Endothelial cell of umbilical vein (primary cell): ENCODE data around the gene CISD3. TPM values are rescaled to one million over a fixed set of nuclear protein-coding genes. Genes with fewer than 3 reads are reported as not detected.
A peak's percentile ranks its signal among the peaks of the same experiment; 100 is the strongest.

ENCODE experiments used
- BruUV-seq: library from RNA; stranded (reverse); fragments of 400-500 nt; replicated peaks from 2 replicates; lab custom pipeline; 2021; lab: Mats Ljungman, UMichigan
- CTCF ChIA-PET: fragments of 300-600, 350-600 bp; sonication (Branson Sonifier 250); formaldehyde crosslinking; loops from one replicate; lab custom pipeline; 2021; ENCODE audit warnings: antibody characterized with exemption, inconsistent platforms; lab: Charles Lee
- POLR2A ChIA-PET: fragments of 300-600, 350-600 bp; sonication (Branson Sonifier 250); formaldehyde crosslinking; loops from one replicate; lab custom pipeline; 2021; ENCODE audit warnings: antibody characterized with exemption, inconsistent platforms; lab: Charles Lee
- DNase-seq: peaks from one replicate; pipeline ENCODE4 v3.0.0-alpha.2; 2011; ENCODE audit warnings: low read depth, low spot score
- FAIRE-seq: peaks from 2 replicates; lab custom pipeline; 2011; peaks lifted over from hg19 to GRCh38; lab: Jason Lieb, UNC
- H2AFZ ChIP-seq: 2 replicates; pipeline ENCODE4 v1.6.0; 2012; ENCODE audit warnings: low read depth, low read length, control low read depth, inconsistent platforms
- H3K27ac ChIP-seq: 2 replicates; pipeline ENCODE4 v1.5.1; 2011; ENCODE audit warnings: low read depth, mild to moderate bottlenecking, control low read depth, low read length, moderate library complexity; ENCODE audit not compliant: insufficient read depth
- H3K27me3 ChIP-seq, 2 experiments: 2 replicates each; pipeline versions ENCODE4 v1.6.0 to v1.6.1; 2011; ENCODE audit warnings: low read length in 2 of 2, mixed read lengths in 1 of 2; ENCODE audit not compliant: control insufficient read depth in 2 of 2, insufficient read depth in 2 of 2
- H3K36me3 ChIP-seq, 2 experiments: 2 replicates in 1 of 2; 3 replicates in 1 of 2; pipeline ENCODE4 v1.5.1; 2011; ENCODE audit warnings: low read length in 2 of 2, mild to moderate bottlenecking in 1 of 2, moderate library complexity in 1 of 2; ENCODE audit not compliant: control insufficient read depth in 2 of 2, insufficient read depth in 2 of 2; ENCODE audit errors: extremely low read depth in 1 of 2
- H3K4me1 ChIP-seq: 3 replicates; pipeline ENCODE4 v1.5.1; 2011; ENCODE audit warnings: mild to moderate bottlenecking, low read length; ENCODE audit not compliant: control insufficient read depth, insufficient read depth; ENCODE audit errors: extremely low read depth
- H3K4me2 ChIP-seq: 2 replicates; pipeline ENCODE4 v1.6.1; 2011; ENCODE audit warnings: low read length, control low read depth, mixed read lengths; ENCODE audit not compliant: insufficient read depth
- H3K4me3 ChIP-seq, 3 experiments: fragments of 200-600 bp in 1 of 3; sonication (generic), shearing (Covaris generic) in 1 of 3; replicated peaks in 1 of 3; 2 replicates each; pipeline ENCODE4 v1.5.1; 2011 to 2016; ENCODE audit warnings: control low read depth in 3 of 3, low read length in 3 of 3, mild to moderate bottlenecking in 2 of 3, inconsistent platforms in 1 of 3, low read depth in 1 of 3, moderate library complexity in 1 of 3; ENCODE audit not compliant: insufficient read depth in 1 of 3
- H3K79me2 ChIP-seq: 2 replicates; pipeline ENCODE4 v1.6.0; 2012; ENCODE audit warnings: low read length, inconsistent platforms; ENCODE audit not compliant: control insufficient read depth, insufficient read depth
- H3K9ac ChIP-seq: replicated peaks from 2 replicates; pipeline ENCODE3; 2011; ENCODE audit warnings: low read length, control low read depth; ENCODE audit not compliant: insufficient read depth; ENCODE audit errors: extremely low read depth
- H3K9me1 ChIP-seq: replicated peaks from 3 replicates; pipeline ENCODE4 v1.6.0; 2011; ENCODE audit warnings: mild to moderate bottlenecking, low read length; ENCODE audit not compliant: control insufficient read depth, insufficient read depth; ENCODE audit errors: extremely low read depth
- H3K9me3 ChIP-seq: replicated peaks from 2 replicates; pipeline ENCODE4 v1.5.1; 2012; ENCODE audit warnings: low read length, inconsistent platforms; ENCODE audit not compliant: control insufficient read depth, insufficient read depth
- H4K20me1 ChIP-seq: replicated peaks from 2 replicates; pipeline ENCODE3; 2011; ENCODE audit warnings: mild to moderate bottlenecking, low read length; ENCODE audit not compliant: control insufficient read depth, insufficient read depth; ENCODE audit errors: extremely low read depth
- CTCF ChIP-seq, 2 donors: IDR thresholded peaks; 1 replicate in 1 of 2; 2 replicates in 1 of 2; pipeline ENCODE4 v1.5.1; 2011; ENCODE audit warnings: low read length in 2 of 2, mild to moderate bottlenecking in 2 of 2, moderate library complexity in 2 of 2, control low read depth in 1 of 2, inconsistent platforms in 1 of 2, low read depth in 1 of 2; ENCODE audit not compliant: insufficient read depth in 1 of 2; ENCODE audit errors: extremely low read depth in 1 of 2
- EZH2 ChIP-seq: IDR thresholded peaks from 2 replicates; pipeline ENCODE4 v1.6.1; 2012; ENCODE audit warnings: borderline replicate concordance, low read depth, mild to moderate bottlenecking, moderate library complexity, low read length, inconsistent platforms; ENCODE audit not compliant: severe bottlenecking
- FOS ChIP-seq: IDR thresholded peaks from 2 replicates; pipeline ENCODE4 v1.6.1; 2011; ENCODE audit warnings: mild to moderate bottlenecking, low read length, moderate library complexity, borderline replicate concordance; ENCODE audit not compliant: insufficient read depth
- GATA2 ChIP-seq: IDR thresholded peaks from 2 replicates; pipeline ENCODE4 v1.7.0; 2011; ENCODE audit warnings: low read depth, mild to moderate bottlenecking, moderate library complexity, mixed read lengths, low read length; ENCODE audit not compliant: insufficient read length, insufficient read depth
- JUN ChIP-seq: IDR thresholded peaks from 2 replicates; pipeline ENCODE4 v1.6.1; 2011; ENCODE audit warnings: borderline replicate concordance, low read depth; ENCODE audit not compliant: insufficient read length, insufficient read depth
- MAX ChIP-seq: IDR thresholded peaks from 2 replicates; pipeline ENCODE4 v1.6.1; 2011; ENCODE audit not compliant: insufficient read depth, insufficient read length
- MYC ChIP-seq: IDR thresholded peaks from one replicate; pipeline ENCODE4 v1.6.1; 2011; ENCODE audit warnings: mild to moderate bottlenecking, low read depth, low read length
- POLR2A ChIP-seq: IDR thresholded peaks from 2 replicates; pipeline ENCODE4 v1.6.1; 2012; ENCODE audit warnings: low read depth, mild to moderate bottlenecking, control low read depth, low read length
- POLR2AphosphoS5 ChIP-seq: IDR thresholded peaks from 2 replicates; pipeline ENCODE4 v1.6.1; 2012; ENCODE audit warnings: low read depth, mild to moderate bottlenecking, control low read depth, low read length, moderate library complexity; ENCODE audit not compliant: insufficient read depth
- dilution Hi-C: fragments of 300-500 bp; cut with MboI; formaldehyde crosslinking; loops from one replicate; pipeline ENCODE4 v1.15.0; 2019; ENCODE audit warnings: low sequenced_read_pairs; ENCODE audit not compliant: extremely low pct_ligation_motif_present
- intact Hi-C: fragments of 100-400 bp; cut with micrococcal nuclease; formaldehyde crosslinking; loops from one replicate; pipeline ENCODE4 v1.10.0; 2022
- polyA plus RNA-seq, 4 experiments: library from polyadenylated mRNA; depleted of rRNA in 3 of 4; stranded (reverse) in 3 of 4; unstranded in 1 of 4; fragments of >200 nt; gene quantifications; 2 replicates each; pipeline versions ENCODE4 v1.2.1 to v1.2.3, GENCODE V29; 2011 to 2012; ENCODE audit warnings: missing spikeins in 1 of 4
- total RNA-seq: library from RNA; stranded (reverse); gene quantifications from 2 replicates; pipeline ENCODE4 v1.2.3, GENCODE V29; 2021

Gene CISD3
- total and polyA plus RNA-seq, 2 donors (not counting 3 experiments of a cell fraction or from before 2014, with no cell fraction given): 8.7 to 23.7 TPM

GRCh38 chr17:38687286-38687685, 42.9 kb upstream of the CISD3 start:
- no peaks in the 10 kb centered on the region for H3K36me3 ChIP-seq
- TF ChIP-seq FOS: peak; percentile 77
- TF ChIP-seq GATA2: no peak
- TF ChIP-seq MYC: no peak
- no peak for TF ChIP-seq POLR2A
- no peaks in the 10 kb centered on the region for H4K20me1 ChIP-seq
- H3K9me1 ChIP-seq: no peaks in the 10 kb centered on the region
- CTCF ChIA-PET: interaction anchor here (0.9 to 3.5 kb wide), 10 partner anchors 10 to 129 kb away, joined by 3 to 26 read pairs (median 4); partner anchors contain the start of gene MLLT6
- no peak overlapping the region for H3K4me2 ChIP-seq
- H3K9me3 ChIP-seq: no peaks in the 10 kb centered on the region
- H3K27me3 ChIP-seq: no peaks in the 10 kb centered on the region
- H2AFZ ChIP-seq: peak overlapping the region; percentile 35
- dilution Hi-C loops: no loop called here
- H3K4me1 ChIP-seq: peaks cover 6% of the 10 kb centered on the region
- BruUV-seq: no TSS peak
- H3K79me2 ChIP-seq: no peaks in the 10 kb centered on the region
- H3K27ac ChIP-seq: no peak overlapping the region
- FAIRE-seq (no peak), DNase-seq (peak; percentile 45)
- no peak overlapping the region for H3K9ac ChIP-seq
- no peak overlapping the region for H3K4me3 ChIP-seq
- intact Hi-C loops: no loop called here
- POLR2A ChIA-PET: interaction anchor here (0.7 to 1.5 kb wide), 3 partner anchors 13 to 193 kb away, joined by 3 to 6 read pairs (median 5); partner anchors contain the start of gene MLLT6

GRCh38 chr17:38690386-38690785, 39.8 kb upstream of the CISD3 start:
- H3K4me2 ChIP-seq: no peak overlapping the region
- ChIA-PET POLR2A (no interaction called here), CTCF (interaction anchor here (0.6 to 3.0 kb wide), 5 partner anchors 12 to 45 kb away, joined by 3 to 11 read pairs (median 3); no protein-coding TSS in a partner anchor)
- no peak overlapping the region for H3K9ac ChIP-seq
- TF ChIP-seq MYC (no peak), EZH2 (no peak), POLR2AphosphoS5 (no peak), FOS (no peak), MAX (no peak), JUN (no peak), CTCF (IDR thresholded peaks at IDR 0.05; ENCODE audit: extremely low read depth in 1 of 2, insufficient read depth in 1 of 2, low read depth in 1 of 2, low read length in 2 of 2) (no peak), POLR2A (no peak), GATA2 (no peak)
- intact Hi-C loops: no loop called here
- no TSS peak for BruUV-seq
- H4K20me1 ChIP-seq: no peaks in the 10 kb centered on the region
- no peak overlapping the region for H3K4me3 ChIP-seq
- peaks cover 6% of the 10 kb centered on the region for H3K4me1 ChIP-seq
- no peaks in the 10 kb centered on the region for H3K36me3 ChIP-seq
- H3K27me3 ChIP-seq: no peaks in the 10 kb centered on the region
- no peak overlapping the region for H3K27ac ChIP-seq
- FAIRE-seq: no peak
- no peaks in the 10 kb centered on the region for H3K9me1 ChIP-seq
- dilution Hi-C loops: no loop called here
- DNase-seq: no peak
- no peak overlapping the region for H2AFZ ChIP-seq
- no peaks in the 10 kb centered on the region for H3K79me2 ChIP-seq
- no peaks in the 10 kb centered on the region for H3K9me3 ChIP-seq
